SK-N-MC (cell line): Measurements from ENCODE around the gene HIBADH.

Experiments
- DNase-seq: peaks from one replicate; pipeline ENCODE4 v3.0.0-alpha.2; 2011; ENCODE audit warnings: low read depth, low spot score
- H3K27ac ChIP-seq: fragments of 200-600 bp; sonication (generic); 2 replicates; pipeline ENCODE4 v1.5.1; 2016; ENCODE audit warnings: mixed run types
- H3K36me3 ChIP-seq: fragments of 200-600 bp; sonication (generic); 2 replicates; pipeline ENCODE4 v1.6.1; 2017; ENCODE audit warnings: antibody characterized with exemption, low read length, mixed read lengths; ENCODE audit not compliant: insufficient read depth
- H3K4me3 ChIP-seq: fragments of 200-600 bp; sonication (generic); 2 replicates; pipeline ENCODE4 v1.5.1; 2016
- H3K9ac ChIP-seq: fragments of 200-600 bp; sonication (generic); 2 replicates; pipeline ENCODE4 v1.8.0; 2017; ENCODE audit warnings: mixed run types, mixed read lengths; ENCODE audit not compliant: insufficient read length
- H3K9me3 ChIP-seq: fragments of 200-600 bp; sonication (generic); 2 replicates; pipeline ENCODE4 v1.6.1; 2017; ENCODE audit warnings: low read depth, mild to moderate bottlenecking, antibody characterized with exemption, low read length, moderate library complexity, mixed read lengths
- EZH2 ChIP-seq: fragments of 200-600 bp; sonication (generic); IDR thresholded peaks from one replicate; pipeline ENCODE4 v1.6.1; 2017; ENCODE audit warnings: antibody characterized with exemption
- FOXP2 ChIP-seq: optimal IDR thresholded peaks from 2 replicates; pipeline ENCODE3; 2011; ENCODE audit warnings: mild to moderate bottlenecking, moderate library complexity; ENCODE audit not compliant: insufficient read depth; ENCODE audit errors: extremely low read length, control extremely low read depth
- POLR2AphosphoS5 ChIP-seq: IDR thresholded peaks from 2 replicates; pipeline ENCODE4 v1.6.1; 2012; ENCODE audit warnings: mild to moderate bottlenecking, low read depth, low read length, borderline replicate concordance

The HIBADH gene

DNA sequence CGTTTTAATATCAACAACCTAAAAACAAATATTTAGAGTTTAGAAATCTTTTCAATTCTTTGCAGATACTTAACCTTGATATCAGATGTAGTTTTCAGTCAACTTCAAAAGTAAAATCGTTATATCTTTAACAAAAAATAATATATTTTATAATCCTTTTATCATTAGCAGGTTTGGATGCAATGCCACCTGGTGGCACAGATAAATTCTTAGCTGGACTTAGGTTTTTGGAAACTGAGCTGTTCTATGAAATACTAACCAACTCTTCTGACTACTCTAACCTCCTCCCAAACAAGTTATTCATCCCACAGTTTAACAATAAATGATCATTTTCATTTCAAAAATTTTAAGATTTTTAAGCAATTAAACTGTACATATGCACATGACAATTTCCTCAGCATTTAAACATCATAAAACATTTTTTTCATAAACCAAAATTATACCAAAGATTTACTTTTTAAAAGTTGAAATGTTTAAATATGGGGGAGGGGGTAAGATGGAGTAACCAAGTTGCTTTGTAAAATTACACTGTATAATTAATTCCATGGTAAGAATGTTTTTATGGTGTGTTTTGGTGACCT is 56.9 kb downstream of the HIBADH start:
- peak overlapping the region; percentile 52 for H3K4me3 ChIP-seq
- no peaks in the 10 kb centered on the region for H3K36me3 ChIP-seq
- no peak for DNase-seq
- TF ChIP-seq EZH2: no peak
- TF ChIP-seq POLR2AphosphoS5: no peak
- TF ChIP-seq FOXP2: no peak
- no peak overlapping the region for H3K9ac ChIP-seq
- H3K9me3 ChIP-seq: no peaks in the 10 kb centered on the region
- H3K27ac ChIP-seq: peak overlapping the region; percentile 26; the same call in 1 of the 2 replicates

- H3K9me3 ChIP-seq: no peaks in the 10 kb centered on the region
Observed at GRCh38 chr7:27605283-27605682, 57.4 kb downstream of the HIBADH start.

GRCh38 chr7:27603813-27604212 is 58.9 kb downstream of the HIBADH start:
- H3K36me3 ChIP-seq: no peaks in the 10 kb centered on the region
- TF ChIP-seq POLR2AphosphoS5 (no peak), FOXP2 (no peak), EZH2 (no peak)
- H3K9ac ChIP-seq: no peak overlapping the region
- DNase-seq: no peak
- H3K4me3 ChIP-seq: peak overlapping the region; percentile 21; the same call in 1 of the 2 replicates
- H3K9me3 ChIP-seq: no peaks in the 10 kb centered on the region
- no peak overlapping the region; the same call in 1 of the 2 replicates for H3K27ac ChIP-seq

More at GRCh38 chr7:27605283-27605682, 57.4 kb downstream of the HIBADH start:
- Histone ChIP-seq H3K27ac (peak overlapping the region; percentile 53; the same call in 1 of the 2 replicates), H3K36me3 (no peaks in the 10 kb centered on the region), H3K4me3 (peak overlapping the region; percentile 52), H3K9ac (no peak overlapping the region)
- peak; percentile 20 for DNase-seq
- TF ChIP-seq EZH2: no peak
- no peak for TF ChIP-seq POLR2AphosphoS5
- no peak for TF ChIP-seq FOXP2

DNA sequence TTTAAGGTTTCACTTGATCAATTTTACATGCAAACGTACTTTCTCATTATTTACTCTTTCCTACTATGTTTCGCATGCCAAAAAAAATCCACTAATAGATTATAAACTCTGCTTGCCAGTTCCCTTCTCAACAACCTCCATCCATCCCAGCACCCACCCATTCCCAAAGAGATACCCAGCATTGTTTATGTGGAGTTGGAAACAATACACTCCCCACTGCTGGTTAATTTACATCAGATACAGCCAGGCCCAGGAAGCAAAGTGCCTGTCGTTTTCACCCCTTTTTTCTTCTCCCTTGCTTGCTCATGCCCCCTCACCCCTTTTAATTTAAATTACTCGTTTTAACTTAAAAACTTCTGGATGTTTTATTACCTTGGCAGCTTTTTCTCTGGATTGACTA is 59.9 kb downstream of the HIBADH start:
- Histone ChIP-seq H3K9ac (no peak overlapping the region), H3K9me3 (no peaks in the 10 kb centered on the region), H3K27ac (no peak overlapping the region), H3K36me3 (no peaks in the 10 kb centered on the region), H3K4me3 (no peak overlapping the region)
- no peak for TF ChIP-seq POLR2AphosphoS5
- no peak for TF ChIP-seq FOXP2
- no peak for TF ChIP-seq EZH2
- DNase-seq: no peak

GRCh38 chr7:27601217-27601616 is 61.5 kb downstream of the HIBADH start:
- DNase-seq: no peak
- TF ChIP-seq FOXP2: no peak
- TF ChIP-seq EZH2: no peak
- TF ChIP-seq POLR2AphosphoS5: no peak
- Histone ChIP-seq H3K4me3 (no peak overlapping the region), H3K9ac (no peak overlapping the region), H3K36me3 (no peaks in the 10 kb centered on the region), H3K9me3 (no peaks in the 10 kb centered on the region), H3K27ac (no peak overlapping the region)

GRCh38 chr7:27600247-27600646 is 62.4 kb downstream of the HIBADH start:
- Histone ChIP-seq H3K9me3 (no peaks in the 10 kb centered on the region), H3K27ac (no peak overlapping the region), H3K36me3 (no peaks in the 10 kb centered on the region), H3K9ac (no peak overlapping the region), H3K4me3 (no peak overlapping the region)
- no peak for DNase-seq
- no peak for TF ChIP-seq POLR2AphosphoS5
- TF ChIP-seq FOXP2: no peak
- TF ChIP-seq EZH2: no peak

DNA sequence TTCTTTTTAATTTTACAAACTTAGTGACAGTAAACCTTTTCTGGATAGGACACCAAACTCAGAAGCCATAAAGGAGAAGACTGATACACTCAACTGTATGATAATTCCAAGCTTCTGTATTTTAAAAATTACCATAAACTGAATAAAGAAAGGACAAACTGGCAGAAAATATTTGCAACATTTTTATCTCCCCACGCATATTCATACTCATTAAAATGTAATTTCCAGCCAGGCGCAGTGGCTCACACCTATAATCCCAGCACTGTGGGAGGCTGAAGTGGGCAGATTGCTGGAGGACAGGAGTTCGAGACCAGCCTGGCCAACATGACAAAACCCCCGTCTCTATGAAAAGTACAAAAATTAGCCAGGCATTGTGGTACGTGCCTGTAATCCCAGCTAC is 67.7 kb downstream of the HIBADH start:
- Histone ChIP-seq H3K36me3 (no peaks in the 10 kb centered on the region), H3K9me3 (no peaks in the 10 kb centered on the region), H3K27ac (no peak overlapping the region), H3K9ac (no peak overlapping the region), H3K4me3 (no peak overlapping the region)
- no peak for DNase-seq
- TF ChIP-seq POLR2AphosphoS5 (no peak), EZH2 (no peak), FOXP2 (no peak)

DNA sequence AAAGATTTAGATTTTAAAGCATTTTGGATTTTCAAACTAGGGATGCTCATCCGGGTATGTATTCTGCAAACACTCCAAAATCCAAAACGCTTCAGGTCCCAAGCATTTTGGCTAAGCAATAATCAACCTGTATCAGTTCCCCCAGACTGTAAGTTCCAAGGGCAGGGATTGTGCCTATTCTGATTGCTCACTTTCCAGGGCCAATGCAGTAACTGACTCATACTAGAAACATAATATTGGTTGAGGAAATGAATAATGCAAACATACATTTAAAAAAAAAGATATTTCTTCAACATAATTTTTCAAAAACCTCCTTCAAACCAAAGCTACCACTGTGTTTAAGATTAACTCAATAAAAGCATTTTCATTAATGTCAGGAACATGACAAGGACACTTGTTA is 69.5 kb downstream of the HIBADH start:
- H3K9ac ChIP-seq: no peak overlapping the region
- H3K36me3 ChIP-seq: no peaks in the 10 kb centered on the region
- H3K4me3 ChIP-seq: no peak overlapping the region
- no peak for TF ChIP-seq POLR2AphosphoS5
- H3K9me3 ChIP-seq: no peaks in the 10 kb centered on the region
- no peak for DNase-seq
- no peak overlapping the region for H3K27ac ChIP-seq

GRCh38 chr7:27590416-27590815 is 72.3 kb downstream of the HIBADH start:
- no peak overlapping the region for H3K9ac ChIP-seq
- TF ChIP-seq FOXP2: no peak
- no peak for TF ChIP-seq EZH2
- no peak for TF ChIP-seq POLR2AphosphoS5
- no peak for DNase-seq
- no peak overlapping the region for H3K27ac ChIP-seq
- H3K4me3 ChIP-seq: no peak overlapping the region
- H3K36me3 ChIP-seq: no peaks in the 10 kb centered on the region
- H3K9me3 ChIP-seq: no peaks in the 10 kb centered on the region
